K562 (cell line): Measurements from ENCODE around the gene PTTG1IP. TPM values are rescaled to one million over a fixed set of nuclear protein-coding genes. Genes with fewer than 3 reads are reported as not detected.
A peak's percentile ranks its signal among the peaks of the same experiment; 100 is the strongest.

Experiments
- CAMTA2 ChIP-seq: fragments of 250-450 bp; sonication (Bioruptor Pico); conservative IDR thresholded peaks from 2 replicates; pipeline ENCODE4 v1.5.1; 2022
- CHD2 ChIP-seq: IDR thresholded peaks from 2 replicates; pipeline ENCODE4 v1.6.1; 2011; ENCODE audit warnings: low read depth, low read length
- ESRRA ChIP-seq: fragments of 450-650 bp; IDR thresholded peaks from 2 replicates; pipeline ENCODE4 v1.6.1; 2014; ENCODE audit warnings: low read depth, mild to moderate bottlenecking, moderate library complexity, borderline replicate concordance
- FOXA3 ChIP-seq, 2 experiments: fragments of 450-650 bp in 1 of 2; sonication (generic) in 1 of 2; formaldehyde crosslinking; IDR thresholded peaks in 1 of 2; conservative IDR thresholded peaks in 1 of 2; 2 replicates each; pipeline versions ENCODE4 v1.4.0 to v1.8.0; 2020 to 2022; ENCODE audit warnings: mild to moderate bottlenecking in 2 of 2, missing genetic modification reagents in 1 of 2
- FOXP1 ChIP-seq: sonication (generic); formaldehyde crosslinking; IDR thresholded peaks from 2 replicates; pipeline ENCODE4 v1.8.0; 2022; ENCODE audit warnings: mild to moderate bottlenecking, missing genetic modification reagents
- HCFC1 ChIP-seq: IDR thresholded peaks from 2 replicates; pipeline ENCODE4 v1.6.1; 2012; ENCODE audit warnings: low read depth, low read length, improper control_type of control experiment
- MEF2A ChIP-seq: IDR thresholded peaks from 2 replicates; pipeline ENCODE4 v1.6.1; 2011; ENCODE audit warnings: low read depth, mild to moderate bottlenecking, low read length, moderate library complexity; ENCODE audit not compliant: control insufficient read depth
- NFXL1 ChIP-seq: fragments of 450-650 bp; formaldehyde crosslinking; IDR thresholded peaks from 2 replicates; pipeline ENCODE4 v1.4.0; 2021; ENCODE audit warnings: mild to moderate bottlenecking
- POLR2A ChIP-seq: fragments of 450-650 bp; conservative IDR thresholded peaks from 2 replicates; pipeline ENCODE4 v1.6.1; 2016
- RFX7 ChIP-seq: fragments of 250-450 bp; sonication (Bioruptor Pico); IDR thresholded peaks from 2 replicates; pipeline ENCODE4 v1.5.1; 2021; ENCODE audit warnings: mild to moderate bottlenecking
- ZC3H8 ChIP-seq: fragments of 450-650 bp; IDR thresholded peaks from 2 replicates; pipeline ENCODE4 v1.6.1; 2017
- ZNF408 ChIP-seq: fragments of 250-450 bp; sonication (Bioruptor Pico); IDR thresholded peaks from 2 replicates; pipeline ENCODE4 v1.4.0; 2020; ENCODE audit warnings: low read depth, mild to moderate bottlenecking, moderate library complexity
- polyA plus RNA-seq, 8 experiments: library from polyadenylated mRNA; depleted of rRNA in 4 of 8; stranded (reverse) in 5 of 8; unstranded in 3 of 8; fragments of >200 nt; fragmentation: Nextera tagmentation in 2 of 8; fragmentation: Illumina TruSeq in 1 of 8; extraction: Ambion mirVana in 2 of 8; extraction: Trizol in 1 of 8; gene quantifications; 2 replicates each; pipeline versions ENCODE4 v1.2.1 to v1.2.3, GENCODE V29; 2011 to 2014; ENCODE audit warnings: inconsistent platforms in 1 of 8, missing spikeins in 1 of 8
- total RNA-seq, 7 experiments: library from RNA; depleted of rRNA in 6 of 7; stranded (reverse); fragments of >200 nt in 6 of 7; fragmentation: Illumina TruSeq in 2 of 7; extraction: Trizol in 2 of 7; gene quantifications; 2 replicates each; pipeline versions ENCODE4 v1.2.1 to v1.2.3, GENCODE V29; 2011 to 2021; ENCODE audit warnings: low replicate concordance in 1 of 7
- TF ChIP-seq, protein P1 (sequence below): sonication (generic); formaldehyde crosslinking; IDR thresholded peaks from 2 replicates; pipeline ENCODE4 v1.8.1; 2023; ENCODE audit warnings: mild to moderate bottlenecking, missing genetic modification reagents
- TF ChIP-seq, protein P2 (sequence below): fragments of 250-450 bp; sonication (Bioruptor Pico); IDR thresholded peaks from 2 replicates; pipeline ENCODE4 v1.5.0; 2021; ENCODE audit warnings: mild to moderate bottlenecking, moderate library complexity
- TF ChIP-seq, protein P3 (sequence below): conservative IDR thresholded peaks from 2 replicates; pipeline ENCODE4 v1.6.1; 2011; ENCODE audit warnings: low read depth, mild to moderate bottlenecking, low read length; ENCODE audit not compliant: control insufficient read depth
- TF ChIP-seq, protein P4 (sequence below): sonication (generic); formaldehyde crosslinking; IDR thresholded peaks from 2 replicates; pipeline ENCODE4 v1.8.0; 2022; ENCODE audit warnings: missing genetic modification reagents, mild to moderate bottlenecking, moderate library complexity, borderline replicate concordance
- TF ChIP-seq, protein P5 (sequence below), 2 experiments: fragments of 450-650 bp; conservative IDR thresholded peaks; 2 replicates each; pipeline ENCODE4 v1.6.1; 2017; ENCODE audit warnings: mild to moderate bottlenecking in 2 of 2, moderate library complexity in 2 of 2

The PTTG1IP gene
- total and polyA plus RNA-seq, 9 of the 15 experiments (the other 6 are each of a cell fraction or from before 2014, with no cell fraction given): 5.0 to 99.3 (median 82.4) TPM

DNA sequence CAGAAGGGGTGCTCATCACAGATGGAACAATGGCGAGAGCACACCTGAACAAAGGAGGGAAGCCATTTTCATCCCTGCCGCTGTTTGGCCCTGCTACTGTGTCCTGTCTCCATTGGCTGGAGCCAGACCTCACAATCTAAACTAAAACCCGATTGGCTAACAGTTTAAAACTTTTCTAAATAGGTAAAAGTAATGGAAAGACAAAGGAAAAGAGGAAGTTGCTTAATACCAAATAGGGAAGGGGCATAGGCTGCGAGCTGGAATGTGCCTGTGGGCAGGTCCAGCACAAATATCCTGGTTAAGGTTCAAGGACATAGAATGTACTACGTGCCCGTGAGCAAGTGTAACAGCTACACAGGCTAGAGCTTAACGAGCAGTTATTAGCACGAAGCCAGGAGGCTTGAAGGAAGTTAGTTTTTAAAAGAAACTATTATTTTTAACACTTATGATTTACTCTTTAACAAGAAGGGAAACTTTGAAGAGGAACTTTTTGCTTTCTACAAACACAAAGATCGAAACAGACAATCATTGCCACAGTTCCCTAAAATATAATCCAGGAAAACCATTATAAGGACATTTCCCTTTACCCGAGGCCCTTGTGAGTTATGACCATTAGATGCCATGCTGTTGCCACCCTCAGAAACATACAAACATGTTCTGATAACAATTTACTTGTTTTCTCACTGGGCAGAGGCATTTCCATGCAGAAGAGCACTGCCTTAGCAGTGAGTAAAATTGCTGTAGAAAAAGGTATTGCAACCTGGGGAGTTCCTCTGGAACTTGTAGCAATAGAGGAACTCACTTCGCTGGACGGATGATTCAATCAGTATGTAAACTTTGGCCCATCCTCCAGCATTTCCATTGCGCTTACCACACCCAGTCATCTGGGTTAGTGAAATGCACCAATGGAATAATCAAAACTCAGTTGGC, 4.8 kb upstream of the PTTG1IP start (continued):
- TF ChIP-seq, protein P1, sequence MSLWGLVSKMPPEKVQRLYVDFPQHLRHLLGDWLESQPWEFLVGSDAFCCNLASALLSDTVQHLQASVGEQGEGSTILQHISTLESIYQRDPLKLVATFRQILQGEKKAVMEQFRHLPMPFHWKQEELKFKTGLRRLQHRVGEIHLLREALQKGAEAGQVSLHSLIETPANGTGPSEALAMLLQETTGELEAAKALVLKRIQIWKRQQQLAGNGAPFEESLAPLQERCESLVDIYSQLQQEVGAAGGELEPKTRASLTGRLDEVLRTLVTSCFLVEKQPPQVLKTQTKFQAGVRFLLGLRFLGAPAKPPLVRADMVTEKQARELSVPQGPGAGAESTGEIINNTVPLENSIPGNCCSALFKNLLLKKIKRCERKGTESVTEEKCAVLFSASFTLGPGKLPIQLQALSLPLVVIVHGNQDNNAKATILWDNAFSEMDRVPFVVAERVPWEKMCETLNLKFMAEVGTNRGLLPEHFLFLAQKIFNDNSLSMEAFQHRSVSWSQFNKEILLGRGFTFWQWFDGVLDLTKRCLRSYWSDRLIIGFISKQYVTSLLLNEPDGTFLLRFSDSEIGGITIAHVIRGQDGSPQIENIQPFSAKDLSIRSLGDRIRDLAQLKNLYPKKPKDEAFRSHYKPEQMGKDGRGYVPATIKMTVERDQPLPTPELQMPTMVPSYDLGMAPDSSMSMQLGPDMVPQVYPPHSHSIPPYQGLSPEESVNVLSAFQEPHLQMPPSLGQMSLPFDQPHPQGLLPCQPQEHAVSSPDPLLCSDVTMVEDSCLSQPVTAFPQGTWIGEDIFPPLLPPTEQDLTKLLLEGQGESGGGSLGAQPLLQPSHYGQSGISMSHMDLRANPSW (CRISPR knock-in tag): no peak
- TF ChIP-seq FOXP1 (CRISPR knock-in tag): no peak
- TF ChIP-seq FOXA3 (CRISPR knock-in tag; conservative IDR thresholded peaks at IDR 0.05 in 1 of 2, IDR thresholded peaks at IDR 0.05 in 1 of 2): peak in 1 of 2 experiments; percentile 35; a peak in 1 of 4 replicates
- TF ChIP-seq HCFC1: no peak
- TF ChIP-seq NFXL1: no peak
- TF ChIP-seq POLR2A: no peak
- TF ChIP-seq, protein P2, sequence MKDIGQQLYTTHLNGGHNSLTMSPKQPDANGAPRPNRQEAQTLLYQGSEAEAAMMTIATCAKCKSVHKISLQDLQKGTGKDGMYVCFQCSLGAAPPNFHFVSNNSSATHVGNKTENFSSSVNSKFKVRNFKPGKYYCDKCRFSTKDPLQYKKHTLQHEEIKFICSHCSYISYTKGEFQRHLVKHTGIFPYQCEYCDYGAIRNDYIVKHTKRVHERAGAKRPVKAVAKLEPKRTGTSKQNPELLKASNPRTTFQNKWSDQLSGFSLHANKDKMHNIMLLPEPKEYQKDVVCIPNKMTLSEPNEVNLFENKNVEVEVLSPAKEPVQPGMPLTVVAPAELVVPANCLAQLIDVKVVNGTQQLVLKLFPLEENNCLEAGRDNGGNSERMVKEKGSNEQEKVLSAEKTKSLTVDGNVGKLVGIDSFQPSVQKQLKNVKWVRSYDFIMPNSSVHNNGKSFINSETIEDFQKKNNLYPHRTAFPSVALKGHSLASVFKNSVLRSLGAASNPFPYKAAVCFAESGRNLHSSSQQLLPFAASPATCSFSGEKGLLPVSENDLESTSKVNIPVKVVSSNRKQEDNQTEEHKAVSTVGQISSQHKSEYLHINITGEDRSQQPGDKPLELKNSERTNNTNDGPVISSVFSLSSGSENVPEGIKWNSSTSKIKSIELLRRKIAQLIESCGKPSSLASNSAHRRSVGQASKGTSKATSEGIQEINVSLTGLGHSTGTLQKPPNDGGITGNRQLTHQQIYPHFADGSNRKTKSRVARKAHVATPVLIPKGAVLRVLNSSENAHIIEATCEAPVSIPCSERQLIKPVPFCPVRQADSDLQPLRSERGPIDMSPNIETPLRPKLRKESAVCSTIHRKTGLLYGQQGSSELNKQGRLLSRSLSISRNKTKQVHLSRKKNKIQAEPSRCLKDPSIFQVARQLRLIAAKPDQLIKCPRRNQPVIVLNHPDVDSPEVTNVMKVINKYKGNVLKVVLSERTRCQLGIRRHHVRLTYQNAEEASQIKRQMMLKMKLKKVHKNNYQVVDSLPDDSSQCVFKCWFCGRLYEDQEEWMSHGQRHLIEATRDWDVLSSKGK (CRISPR knock-in tag): no peak
- no peak for TF ChIP-seq CAMTA2 (CRISPR knock-in tag)
- no peak for TF ChIP-seq ZNF408 (CRISPR knock-in tag)
- TF ChIP-seq ZC3H8: no peak
- no peak for TF ChIP-seq CHD2
- TF ChIP-seq, protein P3, sequence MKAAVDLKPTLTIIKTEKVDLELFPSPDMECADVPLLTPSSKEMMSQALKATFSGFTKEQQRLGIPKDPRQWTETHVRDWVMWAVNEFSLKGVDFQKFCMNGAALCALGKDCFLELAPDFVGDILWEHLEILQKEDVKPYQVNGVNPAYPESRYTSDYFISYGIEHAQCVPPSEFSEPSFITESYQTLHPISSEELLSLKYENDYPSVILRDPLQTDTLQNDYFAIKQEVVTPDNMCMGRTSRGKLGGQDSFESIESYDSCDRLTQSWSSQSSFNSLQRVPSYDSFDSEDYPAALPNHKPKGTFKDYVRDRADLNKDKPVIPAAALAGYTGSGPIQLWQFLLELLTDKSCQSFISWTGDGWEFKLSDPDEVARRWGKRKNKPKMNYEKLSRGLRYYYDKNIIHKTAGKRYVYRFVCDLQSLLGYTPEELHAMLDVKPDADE: no peak
- no peak for TF ChIP-seq RFX7 (CRISPR knock-in tag)
- TF ChIP-seq MEF2A: no peak
- TF ChIP-seq ESRRA: no peak; the same call in 1 of the 2 replicates
- TF ChIP-seq, protein P4, sequence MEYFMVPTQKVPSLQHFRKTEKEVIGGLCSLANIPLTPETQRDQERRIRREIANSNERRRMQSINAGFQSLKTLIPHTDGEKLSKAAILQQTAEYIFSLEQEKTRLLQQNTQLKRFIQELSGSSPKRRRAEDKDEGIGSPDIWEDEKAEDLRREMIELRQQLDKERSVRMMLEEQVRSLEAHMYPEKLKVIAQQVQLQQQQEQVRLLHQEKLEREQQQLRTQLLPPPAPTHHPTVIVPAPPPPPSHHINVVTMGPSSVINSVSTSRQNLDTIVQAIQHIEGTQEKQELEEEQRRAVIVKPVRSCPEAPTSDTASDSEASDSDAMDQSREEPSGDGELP (CRISPR knock-in tag): no peak
- TF ChIP-seq, protein P5, sequence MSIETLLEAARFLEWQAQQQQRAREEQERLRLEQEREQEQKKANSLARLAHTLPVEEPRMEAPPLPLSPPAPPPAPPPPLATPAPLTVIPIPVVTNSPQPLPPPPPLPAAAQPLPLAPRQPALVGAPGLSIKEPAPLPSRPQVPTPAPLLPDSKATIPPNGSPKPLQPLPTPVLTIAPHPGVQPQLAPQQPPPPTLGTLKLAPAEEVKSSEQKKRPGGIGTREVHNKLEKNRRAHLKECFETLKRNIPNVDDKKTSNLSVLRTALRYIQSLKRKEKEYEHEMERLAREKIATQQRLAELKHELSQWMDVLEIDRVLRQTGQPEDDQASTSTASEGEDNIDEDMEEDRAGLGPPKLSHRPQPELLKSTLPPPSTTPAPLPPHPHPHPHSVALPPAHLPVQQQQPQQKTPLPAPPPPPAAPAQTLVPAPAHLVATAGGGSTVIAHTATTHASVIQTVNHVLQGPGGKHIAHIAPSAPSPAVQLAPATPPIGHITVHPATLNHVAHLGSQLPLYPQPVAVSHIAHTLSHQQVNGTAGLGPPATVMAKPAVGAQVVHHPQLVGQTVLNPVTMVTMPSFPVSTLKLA (conservative IDR thresholded peaks at IDR 0.05): no peak; a peak in 1 of 4 replicates
